H1 (cell line): ENCODE measurements around the gene SPATA4. TPM values are rescaled to one million over a fixed set of nuclear protein-coding genes. Genes with fewer than 3 reads are reported as not detected.

Source experiments
- CTCF ChIA-PET: fragments of 300-600 bp; sonication (Branson Sonifier 250); formaldehyde crosslinking; loops from one replicate; lab custom pipeline; 2021; ENCODE audit not compliant: partially characterized antibody; lab: Charles Lee
- POLR2A ChIA-PET: fragments of 300-600 bp; sonication (Branson Sonifier 250); formaldehyde crosslinking; loops from one replicate; lab custom pipeline; 2021; ENCODE audit warnings: inconsistent platforms; ENCODE audit not compliant: partially characterized antibody; lab: Charles Lee
- DNase-seq, 2 experiments: peaks; one replicate each; pipeline versions ENCODE4 v3.0.0 to v3.0.0-alpha.2; 2010 to 2022; ENCODE audit warnings: low spot score in 2 of 2, low read depth in 1 of 2, mixed read lengths in 1 of 2
- FAIRE-seq: peaks from 2 replicates; lab custom pipeline; 2011; peaks lifted over from hg19 to GRCh38; lab: Jason Lieb, UNC
- H2AFZ ChIP-seq: 2 replicates; pipeline ENCODE4 v1.8.1; 2012; ENCODE audit warnings: low read length, inconsistent platforms
- H2AK5ac ChIP-seq: 2 replicates; pipeline ENCODE4 v1.6.1; 2013; ENCODE audit warnings: low read depth, low read length
- H2BK120ac ChIP-seq: replicated peaks from 2 replicates; pipeline ENCODE3; 2013; ENCODE audit warnings: low read depth, low read length, inconsistent platforms
- H2BK12ac ChIP-seq: 2 replicates; pipeline ENCODE4 v1.6.1; 2013; ENCODE audit warnings: low read depth, low read length
- H2BK15ac ChIP-seq: 2 replicates; pipeline ENCODE4 v1.6.1; 2013; ENCODE audit warnings: low read length
- H2BK20ac ChIP-seq: 2 replicates; pipeline ENCODE4 v1.6.1; 2013; ENCODE audit warnings: low read length
- H2BK5ac ChIP-seq: 2 replicates; pipeline ENCODE4 v1.6.1; 2013; ENCODE audit warnings: low read depth, low read length
- H3K14ac ChIP-seq: 2 replicates; pipeline ENCODE4 v1.6.1; 2013; ENCODE audit warnings: inconsistent platforms; ENCODE audit not compliant: insufficient read length
- H3K18ac ChIP-seq: 2 replicates; pipeline ENCODE4 v1.6.1; 2013; ENCODE audit warnings: low read length; ENCODE audit errors: extremely low read depth
- H3K23ac ChIP-seq: 2 replicates; pipeline ENCODE4 v1.6.1; 2013; ENCODE audit warnings: inconsistent platforms; ENCODE audit not compliant: insufficient read length
- H3K23me2 ChIP-seq: 2 replicates; pipeline ENCODE4 v1.6.1; 2013; ENCODE audit warnings: low read depth, low read length
- H3K27ac ChIP-seq: 2 replicates; pipeline ENCODE4 v1.6.1; 2011; ENCODE audit warnings: low read depth, low read length, inconsistent platforms
- H3K27me3 ChIP-seq, 4 experiments: replicated peaks in 1 of 4; 1 replicate in 1 of 4; 2 replicates in 3 of 4; pipeline versions ENCODE4 v1.6.1 to v1.8.1; 2011 to 2013; ENCODE audit warnings: low read length in 3 of 4, mild to moderate bottlenecking in 3 of 4, inconsistent platforms in 2 of 4, mixed read lengths in 2 of 4, moderate library complexity in 1 of 4; ENCODE audit not compliant: control insufficient read depth in 3 of 4, insufficient read depth in 3 of 4; ENCODE audit errors: extremely low read depth in 1 of 4
- H3K36me3 ChIP-seq, 4 experiments: 2 replicates each; pipeline versions ENCODE4 v1.6.1 to v1.8.1; 2011 to 2013; ENCODE audit warnings: mild to moderate bottlenecking in 4 of 4, low read length in 3 of 4, moderate library complexity in 2 of 4, control low read depth in 1 of 4, inconsistent platforms in 1 of 4; ENCODE audit not compliant: insufficient read depth in 4 of 4, control insufficient read depth in 2 of 4
- H3K4ac ChIP-seq: replicated peaks from 2 replicates; pipeline ENCODE3; 2013; ENCODE audit warnings: low read length, low read depth, mixed read lengths, inconsistent platforms; ENCODE audit not compliant: insufficient read length
- H3K4me1 ChIP-seq, 4 experiments: replicated peaks in 1 of 4; 1 replicate in 1 of 4; 2 replicates in 3 of 4; pipeline versions ENCODE4 v1.6.1 to v1.8.1; 2011 to 2013; ENCODE audit warnings: low read length in 3 of 4, inconsistent platforms in 2 of 4, mixed read lengths in 1 of 4; ENCODE audit not compliant: insufficient read depth in 4 of 4, control insufficient read depth in 3 of 4
- H3K4me2 ChIP-seq, 2 experiments: 2 replicates each; pipeline versions ENCODE4 v1.6.1 to v1.8.1; 2011 to 2013; ENCODE audit warnings: low read depth in 2 of 2, low read length in 2 of 2, control low read depth in 1 of 2, inconsistent platforms in 1 of 2, mild to moderate bottlenecking in 1 of 2; ENCODE audit not compliant: insufficient read depth in 1 of 2
- H3K4me3 ChIP-seq, 4 experiments: fragments of 200-600, 300-600 bp in 1 of 4; sonication (generic), shearing (Covaris generic), sonication (Bioruptor Twin) in 1 of 4; 2 replicates each; pipeline versions ENCODE4 v1.5.1 to v1.8.1; 2011 to 2016; ENCODE audit warnings: low read length in 4 of 4, low read depth in 3 of 4, control low read depth in 2 of 4, inconsistent platforms in 2 of 4, mild to moderate bottlenecking in 2 of 4, mixed read lengths in 1 of 4, moderate library complexity in 1 of 4; ENCODE audit not compliant: insufficient read depth in 2 of 4; ENCODE audit errors: extremely low read depth in 1 of 4
- H3K56ac ChIP-seq: replicated peaks from 2 replicates; pipeline ENCODE3; 2013; ENCODE audit warnings: low read depth, mild to moderate bottlenecking, mixed read lengths, low read length, inconsistent platforms; ENCODE audit not compliant: insufficient read length
- H3K79me1 ChIP-seq: 2 replicates; pipeline ENCODE4 v1.6.1; 2013; ENCODE audit warnings: low read depth, low read length, control low read depth
- H3K79me2 ChIP-seq, 2 experiments: 2 replicates each; pipeline versions ENCODE4 v1.6.1 to v1.8.1; 2012 to 2013; ENCODE audit warnings: low read length in 2 of 2, mild to moderate bottlenecking in 2 of 2, inconsistent platforms in 1 of 2; ENCODE audit not compliant: insufficient read depth in 2 of 2, control insufficient read depth in 1 of 2
- H3K9ac ChIP-seq, 4 experiments: replicated peaks in 1 of 4; 1 replicate in 1 of 4; 2 replicates in 3 of 4; pipeline versions ENCODE4 v1.6.1 to v1.8.1; 2011 to 2013; ENCODE audit warnings: low read depth in 3 of 4, low read length in 3 of 4, control low read depth in 2 of 4, mild to moderate bottlenecking in 2 of 4, moderate library complexity in 2 of 4, inconsistent platforms in 1 of 4; ENCODE audit errors: extremely low read depth in 1 of 4
- H3K9me3 ChIP-seq, 2 experiments: 2 replicates each; pipeline versions ENCODE4 v1.6.1 to v1.8.1; 2012 to 2013; ENCODE audit warnings: mild to moderate bottlenecking in 2 of 2, moderate library complexity in 2 of 2, control low read depth in 1 of 2, inconsistent platforms in 1 of 2, low read depth in 1 of 2, low read length in 1 of 2, mixed read lengths in 1 of 2; ENCODE audit not compliant: insufficient read depth in 2 of 2
- H4K20me1 ChIP-seq, 2 experiments: replicated peaks in 1 of 2; 2 replicates each; pipeline versions ENCODE3 to v1.8.1; 2011 to 2013; ENCODE audit warnings: inconsistent platforms in 2 of 2, low read length in 2 of 2, mild to moderate bottlenecking in 1 of 2; ENCODE audit not compliant: insufficient read depth in 2 of 2, control insufficient read depth in 1 of 2
- H4K5ac ChIP-seq: 2 replicates; pipeline ENCODE4 v1.6.1; 2013; ENCODE audit warnings: low read length, low read depth, mixed read lengths, inconsistent platforms; ENCODE audit not compliant: insufficient read length
- H4K8ac ChIP-seq: 2 replicates; pipeline ENCODE4 v1.8.0; 2013; ENCODE audit warnings: mild to moderate bottlenecking, moderate library complexity, low read length, inconsistent platforms; ENCODE audit not compliant: insufficient read depth; ENCODE audit errors: extremely low read depth
- H4K91ac ChIP-seq: replicated peaks from 2 replicates; pipeline ENCODE3; 2013; ENCODE audit warnings: low read length, mixed read lengths, inconsistent platforms; ENCODE audit not compliant: insufficient read length
- CEBPB ChIP-seq: IDR thresholded peaks from 2 replicates; pipeline ENCODE4 v1.6.1; 2012; ENCODE audit warnings: low read depth, low read length
- HDAC2 ChIP-seq, 2 experiments: fragments of 300-600 bp in 1 of 2; sonication (generic) in 1 of 2; IDR thresholded peaks; 2 replicates each; pipeline ENCODE4 v1.6.1; 2011 to 2012; ENCODE audit warnings: low read depth in 2 of 2, low read length in 2 of 2, mild to moderate bottlenecking in 2 of 2, moderate library complexity in 2 of 2, borderline replicate concordance in 1 of 2, inconsistent platforms in 1 of 2
- WGBS, 2 experiments: shearing (Covaris generic) in 1 of 2; methylation state at CpG; one replicate each; pipeline versions ENCODE4 v1.1.6 to v1.1.7; 2013 to 2015; ENCODE audit warnings: low lambda C conversion rate in 2 of 2, mixed read lengths in 2 of 2, inconsistent platforms in 1 of 2, low coverage in 1 of 2, missing lambda C conversion rate in 1 of 2; ENCODE audit not compliant: insufficient replicate concordance in 2 of 2, insufficient coverage in 1 of 2, insufficient read length in 1 of 2; ENCODE audit errors: extremely low coverage in 1 of 2, missing lambda C conversion rate in 1 of 2; 5-methylcytosine and 5-hydroxymethylcytosine counted together
- polyA plus RNA-seq, 7 experiments: library from polyadenylated mRNA; depleted of rRNA in 3 of 7; stranded (reverse) in 5 of 7; unstranded in 2 of 7; fragments of >200 nt in 5 of 7; fragments of 200-250 nt in 2 of 7; gene quantifications; 1 replicate in 5 of 7; 2 replicates in 1 of 7; 4 replicates in 1 of 7; pipeline versions ENCODE4 v1.2.1 to v1.2.3, GENCODE V29; 2011 to 2013; ENCODE audit warnings: missing spikeins in 2 of 7, mixed read lengths in 2 of 7
- total RNA-seq: library from RNA; stranded (reverse); fragmentation: NEBNext Ultra II Directional; extraction: Animal tissue kit (Norgen Biotek cat#: 25700); gene quantifications from 2 replicates; pipeline ENCODE4 v1.2.1, GENCODE V29; 2021

The SPATA4 gene
- total and polyA plus RNA-seq, 2 of the 8 experiments (the other 6 are each of a cell fraction or from before 2014, with no cell fraction given) = not detected

DNA sequence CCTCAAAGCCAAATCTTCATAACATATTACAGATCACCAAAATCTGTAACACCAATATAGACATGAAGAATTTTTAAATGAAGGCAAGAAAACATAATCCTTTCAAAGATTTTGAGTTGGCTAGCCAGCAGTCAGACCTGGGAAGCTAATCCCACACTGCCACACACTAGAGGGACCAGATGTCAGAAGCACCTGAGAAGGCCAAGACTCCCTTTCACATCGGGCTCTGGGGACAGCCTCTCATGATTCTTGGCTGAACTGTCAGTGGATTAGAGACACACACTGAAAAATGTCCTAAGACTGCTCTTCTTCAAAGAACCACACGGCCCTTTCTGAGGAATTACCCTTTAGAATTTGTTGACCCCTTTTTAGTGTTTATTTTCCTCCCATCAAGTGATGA lies 28.2 kb upstream of the SPATA4 start:
- Histone ChIP-seq H3K27me3 (no peaks in the 10 kb centered on the region), H2BK20ac (no peak overlapping the region), H2BK12ac (no peak overlapping the region), H4K20me1 (no peaks in the 10 kb centered on the region), H2BK5ac (no peak overlapping the region), H3K9me3 (no peaks in the 10 kb centered on the region), H2AFZ (no peak overlapping the region), H4K5ac (no peak overlapping the region), H2AK5ac (no peak overlapping the region), H3K23me2 (no peaks in the 10 kb centered on the region), H3K79me1 (no peaks in the 10 kb centered on the region), H3K14ac (no peak overlapping the region), H3K56ac (no peak overlapping the region), H3K27ac (no peak overlapping the region), H3K4me1 (peaks cover 0 to 2% (median 0%) of the 10 kb centered on the region in 4 experiments; a peak in 1 of 7 replicates), H2BK15ac (no peak overlapping the region), H3K79me2 (no peaks in the 10 kb centered on the region), H3K4me2 (no peak overlapping the region), H3K23ac (no peak overlapping the region), H3K36me3 (no peaks in the 10 kb centered on the region), H3K4me3 (no peak overlapping the region), H3K9ac (no peak overlapping the region), H3K18ac (no peak overlapping the region), H4K91ac (no peak overlapping the region), H3K4ac (no peak overlapping the region), H4K8ac (no peak overlapping the region), H2BK120ac (no peak overlapping the region)
- FAIRE-seq (no peak), DNase-seq (no peak)
- WGBS, 2 experiments = 93% methylated on average over 2 of the region's 2 CpGs; no CpG with 5 or more reads in 1 of the 2 experiments
- TF ChIP-seq CEBPB (no peak), HDAC2 (IDR thresholded peaks at IDR 0.05; ENCODE audit: borderline replicate concordance in 1 of 2, low read depth in 2 of 2, low read length in 2 of 2) (no peak)
- POLR2A ChIA-PET = no interaction called here
- CTCF ChIA-PET = no interaction called here
